Measurements from ENCODE around the gene LMNTD2.

GRCh38 chr11:561148-562003 is 838 bp upstream of the LMNTD2 start:
- no peak for TF ChIP-seq CTCF (IDR thresholded peaks at IDR 0.05; ENCODE audit: poor library complexity, severe bottlenecking)
- no peak for TF ChIP-seq EZH2 (IDR thresholded peaks at IDR 0.05; ENCODE audit: borderline replicate concordance, insufficient read depth, low read length, poor library complexity, severe bottlenecking)
- no peak for TF ChIP-seq REST (IDR thresholded peaks at IDR 0.05; ENCODE audit: borderline replicate concordance)
- TF ChIP-seq POLR2AphosphoS5 (IDR thresholded peaks at IDR 0.05): no peak
- no peak for TF ChIP-seq EP300 (conservative IDR thresholded peaks at IDR 0.05; ENCODE audit: poor library complexity, severe bottlenecking)
- no peak for TF ChIP-seq TAF1 (IDR thresholded peaks at IDR 0.05; ENCODE audit: low read depth)
- TF ChIP-seq MXI1 (conservative IDR thresholded peaks at IDR 0.05; ENCODE audit: poor library complexity, severe bottlenecking): peak; percentile 26
- TF ChIP-seq SMC3 (conservative IDR thresholded peaks at IDR 0.05; ENCODE audit: poor library complexity): no peak
